ENCODE data around the gene RHOT1.
"Not testable (repeated sequence)": the region's sequence is repeated elsewhere in the genome, so short reads cannot be mapped to it uniquely, and the experiment has no call there.

Gene RHOT1

GRCh38 chr17:32227910-32228309, 85.6 kb downstream of the RHOT1 start:
- no peak for DNase-seq (ENCODE audit: low spot score)

- no peak for DNase-seq (ENCODE audit: low spot score)
Observed at GRCh38 chr17:32235588-32235987, 93.3 kb downstream of the RHOT1 start.

GRCh38 chr17:32239456-32239855, 97.2 kb downstream of the RHOT1 start:
- DNase-seq (ENCODE audit: low spot score) = no peak

- DNase-seq (ENCODE audit: low spot score) = peak; percentile 18
Observed at GRCh38 chr17:32240750-32241149, 98.4 kb downstream of the RHOT1 start.

GRCh38 chr17:32241640-32242039, 99.3 kb downstream of the RHOT1 start:
- DNase-seq (ENCODE audit: low spot score) = no peak

GRCh38 chr17:32249475-32249874, 107.2 kb downstream of the RHOT1 start:
- no peak for DNase-seq (ENCODE audit: low spot score)

- peak; percentile 73 for DNase-seq (ENCODE audit: low spot score)
Observed at GRCh38 chr17:32253117-32253611, 110.9 kb downstream of the RHOT1 start.

GRCh38 chr17:32256012-32256700, 113.9 kb downstream of the RHOT1 start:
- DNase-seq (ENCODE audit: low spot score) = no peak

GRCh38 chr17:32256701-32257019, 114.4 kb downstream of the RHOT1 start:
- DNase-seq (ENCODE audit: low spot score) = no peak

GRCh38 chr17:32258383-32259140, 116.3 kb downstream of the RHOT1 start:
- DNase-seq (ENCODE audit: low spot score) = no peak

- DNase-seq (ENCODE audit: low spot score) = peak; percentile 17
Observed at GRCh38 chr17:32259586-32259985, 117.3 kb downstream of the RHOT1 start.

GRCh38 chr17:32261417-32261736, 119.1 kb downstream of the RHOT1 start:
- DNase-seq (ENCODE audit: low spot score) = peak; percentile 19

- DNase-seq (ENCODE audit: low spot score) = no peak
Observed at GRCh38 chr17:32261936-32262510, 119.7 kb downstream of the RHOT1 start.

GRCh38 chr17:32263515-32263914, 121.2 kb downstream of the RHOT1 start:
- not testable (repeated sequence) for DNase-seq (ENCODE audit: low spot score)

GRCh38 chr17:32264140-32264799, 122.0 kb downstream of the RHOT1 start:
- DNase-seq (ENCODE audit: low spot score) = no peak

GRCh38 chr17:32264823-32265191, 122.5 kb downstream of the RHOT1 start:
- DNase-seq (ENCODE audit: low spot score) = no peak

GRCh38 chr17:32265192-32265923, 123.1 kb downstream of the RHOT1 start, which contains the start of gene RHBDL3:
Gene RHBDL3 (plus strand): TSS chr17:32265832. CDS start chr17:32266190, 358 bp downstream.
- DNase-seq (ENCODE audit: low spot score) = no peak

- DNase-seq (ENCODE audit: low spot score) = no peak
Observed at GRCh38 chr17:32266051-32266388, 123.7 kb downstream of the RHOT1 start.

- DNase-seq (ENCODE audit: low spot score) = no peak
Observed at GRCh38 chr17:32266389-32267301, 124.3 kb downstream of the RHOT1 start.

GRCh38 chr17:32267690-32268205, 125.4 kb downstream of the RHOT1 start:
- peak; percentile 40 for DNase-seq (ENCODE audit: low spot score)
